Hepatocyte (in vitro differentiated cells): ENCODE data around the gene CMTM5.

ENCODE experiments used
- EZH2 ChIP-seq: fragments of 200-600 bp; sonication (generic); IDR thresholded peaks from 2 replicates; pipeline ENCODE4 v1.6.1; 2016; ENCODE audit warnings: antibody characterized with exemption, mild to moderate bottlenecking, borderline replicate concordance
- TF ChIP-seq, protein P1 (sequence below): fragments of 200-600 bp; sonication (generic); IDR thresholded peaks from 2 replicates; pipeline ENCODE4 v1.5.1; 2016; ENCODE audit warnings: antibody characterized with exemption, mild to moderate bottlenecking; ENCODE audit not compliant: poor library complexity

DNA sequence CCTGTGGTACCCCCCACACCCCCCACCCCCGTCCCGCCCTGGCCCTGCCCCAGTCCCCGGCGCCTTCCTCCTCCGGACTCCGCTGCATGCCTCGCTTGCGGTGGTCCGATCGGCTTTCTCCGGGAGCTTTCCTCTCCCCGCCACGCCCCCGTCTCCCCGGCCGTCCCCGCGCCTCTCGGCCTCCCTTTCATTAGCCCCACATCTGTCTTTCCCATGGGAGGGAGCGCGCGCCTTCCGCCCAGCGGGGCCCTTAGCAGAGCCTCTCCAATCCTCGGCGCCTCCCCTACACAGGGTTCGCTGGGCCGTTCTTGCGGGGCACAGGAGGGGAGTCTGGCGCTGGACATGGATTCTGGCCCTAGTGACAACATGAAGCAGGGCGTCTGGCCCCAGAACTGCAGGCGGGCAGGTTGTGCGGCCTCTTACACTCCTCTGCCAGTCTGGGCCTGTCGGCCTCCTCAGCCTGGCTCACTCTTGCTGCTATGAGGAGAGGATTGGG is 10.4 kb upstream of the CMTM5 start:
- TF ChIP-seq, protein P1, sequence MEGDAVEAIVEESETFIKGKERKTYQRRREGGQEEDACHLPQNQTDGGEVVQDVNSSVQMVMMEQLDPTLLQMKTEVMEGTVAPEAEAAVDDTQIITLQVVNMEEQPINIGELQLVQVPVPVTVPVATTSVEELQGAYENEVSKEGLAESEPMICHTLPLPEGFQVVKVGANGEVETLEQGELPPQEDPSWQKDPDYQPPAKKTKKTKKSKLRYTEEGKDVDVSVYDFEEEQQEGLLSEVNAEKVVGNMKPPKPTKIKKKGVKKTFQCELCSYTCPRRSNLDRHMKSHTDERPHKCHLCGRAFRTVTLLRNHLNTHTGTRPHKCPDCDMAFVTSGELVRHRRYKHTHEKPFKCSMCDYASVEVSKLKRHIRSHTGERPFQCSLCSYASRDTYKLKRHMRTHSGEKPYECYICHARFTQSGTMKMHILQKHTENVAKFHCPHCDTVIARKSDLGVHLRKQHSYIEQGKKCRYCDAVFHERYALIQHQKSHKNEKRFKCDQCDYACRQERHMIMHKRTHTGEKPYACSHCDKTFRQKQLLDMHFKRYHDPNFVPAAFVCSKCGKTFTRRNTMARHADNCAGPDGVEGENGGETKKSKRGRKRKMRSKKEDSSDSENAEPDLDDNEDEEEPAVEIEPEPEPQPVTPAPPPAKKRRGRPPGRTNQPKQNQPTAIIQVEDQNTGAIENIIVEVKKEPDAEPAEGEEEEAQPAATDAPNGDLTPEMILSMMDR, result no peak
- no peak for TF ChIP-seq EZH2
